Measurements from ENCODE around the gene ADGRD1.
"Not testable (repeated sequence)": the region's sequence is repeated elsewhere in the genome, so short reads cannot be mapped to it uniquely, and the experiment has no call there.

Gene ADGRD1

DNA sequence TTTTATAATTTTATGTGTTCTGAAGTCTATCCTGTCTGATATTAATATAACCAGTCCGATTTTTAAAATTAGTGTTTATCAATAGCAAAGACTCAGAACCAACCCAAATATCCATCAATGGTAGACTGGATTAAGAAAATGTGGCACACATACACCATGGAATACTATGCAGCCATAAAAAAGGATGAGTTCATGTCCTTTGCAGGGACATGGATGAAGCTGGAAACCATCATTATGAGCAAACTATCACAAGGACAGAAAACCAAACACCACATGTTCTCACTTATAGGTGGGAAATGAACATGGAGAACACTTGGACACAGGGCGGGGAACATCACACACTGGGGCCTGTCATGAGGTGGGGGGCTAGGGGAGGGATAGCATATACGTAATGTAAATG lies 16.2 kb upstream of the ADGRD1 start:
- not testable (repeated sequence) for DNase-seq (ENCODE audit: low read depth)

DNA sequence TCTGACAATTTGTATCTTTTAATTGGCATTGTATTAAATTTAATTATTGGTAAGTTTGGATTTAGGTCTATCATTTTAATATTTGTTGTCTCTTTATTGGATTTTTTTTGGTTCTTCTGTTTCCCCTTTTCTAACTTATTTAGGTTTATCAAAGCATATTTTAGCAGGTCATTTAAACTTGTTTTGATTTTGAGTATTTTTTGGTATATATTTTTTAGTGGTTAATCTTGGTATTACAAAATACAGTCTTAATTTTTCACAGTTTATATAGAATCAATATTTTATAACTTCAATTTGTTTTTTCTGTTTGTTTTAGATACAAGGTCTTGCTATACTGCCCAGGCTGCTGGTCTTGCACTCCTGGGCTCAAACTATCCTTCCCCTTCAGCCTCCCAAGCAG lies 15.5 kb upstream of the ADGRD1 start:
- no peak for DNase-seq (ENCODE audit: low read depth)

DNA sequence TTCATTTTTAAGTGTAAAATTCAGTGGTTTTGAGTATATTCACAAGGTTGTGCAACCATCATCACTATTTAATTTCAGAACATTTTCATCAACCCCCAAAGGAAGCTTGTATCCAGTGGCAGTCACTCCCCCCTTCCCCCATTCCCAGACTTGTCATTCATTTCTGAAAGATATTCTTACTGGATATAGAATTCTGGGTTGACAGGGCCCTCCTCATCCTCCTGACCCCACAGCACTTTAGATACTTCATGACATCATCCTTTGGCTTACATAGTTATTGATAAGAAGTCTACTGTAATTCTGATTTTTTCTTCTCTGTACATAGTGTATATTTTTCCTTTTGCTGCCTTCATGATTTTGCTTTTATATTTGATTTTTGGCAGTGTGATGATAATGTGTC lies 8.8 kb upstream of the ADGRD1 start:
- no peak for DNase-seq (ENCODE audit: low read depth)

DNA sequence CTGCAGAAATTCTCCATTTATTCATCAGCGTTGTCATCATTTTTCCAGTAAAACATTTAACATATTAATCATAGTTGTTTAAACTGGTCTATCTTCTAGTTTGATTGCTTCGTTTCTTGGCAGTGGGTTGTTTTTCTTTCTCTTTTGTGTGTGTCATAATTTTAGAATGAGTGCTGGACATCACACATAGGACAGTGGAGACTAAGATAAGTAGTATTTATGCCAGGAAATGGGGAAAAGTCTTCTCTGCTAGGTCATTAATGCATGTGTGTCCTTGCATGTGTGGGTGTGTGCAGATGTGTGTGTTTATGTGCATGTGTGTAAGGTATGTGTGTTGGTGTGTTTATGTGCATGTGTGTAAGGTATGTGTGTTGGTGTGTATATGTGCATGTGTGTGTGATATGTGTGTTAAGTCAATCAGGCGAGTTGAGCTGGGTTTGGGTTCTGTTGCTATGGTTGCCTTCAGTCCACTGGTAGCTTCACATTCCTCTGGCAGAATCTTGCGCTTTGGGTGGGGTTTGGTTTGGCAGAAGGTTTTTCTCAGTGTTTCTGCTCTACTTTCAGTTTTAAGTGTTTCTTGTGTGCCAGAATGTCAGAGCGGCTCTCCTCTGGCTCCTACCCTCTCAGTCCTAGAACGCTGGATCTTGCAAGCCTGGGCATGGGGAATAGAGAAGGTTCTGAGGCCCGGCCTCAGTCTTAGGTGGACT lies 7.8 kb upstream of the ADGRD1 start:
- DNase-seq (ENCODE audit: low read depth): no peak

DNA sequence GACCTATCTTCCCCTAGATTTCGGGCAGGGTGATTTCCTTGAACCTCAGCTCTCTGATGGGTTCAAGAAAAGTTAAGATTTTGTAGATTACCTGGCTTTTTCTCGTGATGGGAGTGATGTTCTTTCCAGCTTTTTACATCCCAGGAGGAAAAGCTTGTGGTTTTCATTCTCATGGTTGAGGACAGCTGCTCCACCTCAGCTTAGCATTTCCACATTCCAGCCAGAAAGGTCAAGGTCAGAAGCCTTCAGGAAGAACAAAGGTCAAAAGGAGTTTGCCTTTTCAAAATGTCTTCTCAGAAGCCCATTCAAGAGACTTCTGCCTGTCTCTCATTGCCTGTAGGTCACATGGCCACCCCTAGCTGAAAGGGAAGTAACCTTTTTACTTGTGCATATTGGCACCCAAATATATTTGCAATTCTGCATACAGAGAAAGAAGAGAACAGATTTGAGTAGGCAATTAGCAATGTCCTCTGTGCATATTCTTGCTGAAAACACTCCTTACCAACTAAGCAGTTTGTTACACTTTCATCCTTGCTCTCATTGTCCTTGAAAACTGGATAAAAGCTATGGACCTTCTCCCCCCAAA lies 6.6 kb upstream of the ADGRD1 start:
- DNase-seq (ENCODE audit: low read depth): no peak

DNA sequence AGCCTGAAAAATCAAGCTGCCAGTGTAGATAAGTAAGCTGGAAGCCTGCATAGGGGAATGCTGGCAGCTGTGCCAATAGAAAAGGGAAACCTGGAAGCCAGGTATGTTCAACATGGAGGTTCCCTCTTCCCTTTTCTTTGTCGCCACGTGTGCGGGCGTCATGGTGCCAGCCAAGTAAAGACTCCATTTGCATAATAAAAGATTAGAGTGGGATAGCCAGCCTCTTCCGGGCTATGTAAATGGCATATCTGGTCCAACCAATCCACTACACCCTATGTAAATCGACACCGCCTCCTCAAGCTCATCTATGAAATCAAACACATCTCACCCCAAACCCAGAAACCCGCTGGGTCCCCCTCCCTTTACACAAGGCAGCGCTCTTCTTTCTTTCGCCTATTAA lies 5.6 kb upstream of the ADGRD1 start:
- no peak for DNase-seq (ENCODE audit: low read depth)

DNA sequence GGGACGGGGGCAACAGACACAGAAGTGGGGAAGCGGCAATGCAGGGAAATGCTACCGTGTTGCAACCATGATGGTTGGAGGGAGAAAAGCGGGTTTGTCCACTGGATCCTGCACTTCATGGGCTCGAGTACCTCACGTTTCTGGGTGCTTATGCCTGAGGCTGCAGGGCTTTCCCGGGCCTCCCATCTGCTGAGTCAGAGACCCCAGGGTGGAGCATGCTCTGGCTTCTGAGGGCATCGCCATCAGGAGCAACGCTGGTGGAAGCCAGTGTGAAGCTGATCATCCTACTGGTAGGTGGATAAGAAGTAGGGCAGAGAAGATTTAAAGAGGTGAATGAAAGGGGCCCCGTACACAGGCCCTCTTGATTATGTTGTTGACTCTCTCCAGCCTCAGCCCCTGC lies 5.0 kb upstream of the ADGRD1 start:
- DNase-seq (ENCODE audit: low read depth): no peak

DNA sequence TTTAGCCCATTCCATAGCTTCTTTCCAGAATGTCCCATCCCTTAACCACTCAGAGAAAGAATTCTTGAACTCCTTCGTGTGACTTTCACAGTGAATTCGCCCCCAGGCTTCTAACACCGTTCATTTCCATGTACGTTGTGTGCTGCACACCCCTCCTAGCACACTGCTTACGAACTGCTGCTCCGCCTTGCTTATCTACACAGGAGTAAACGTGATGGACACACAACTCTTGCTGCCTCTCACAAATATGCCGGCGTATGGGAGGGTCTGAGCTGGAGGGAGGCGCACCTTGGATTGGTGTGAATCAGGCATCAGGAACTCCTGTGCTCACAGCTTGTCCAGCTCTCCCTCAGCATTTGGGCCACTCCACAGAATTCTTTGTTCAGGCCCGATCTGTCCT lies 3.9 kb upstream of the ADGRD1 start:
- DNase-seq (ENCODE audit: low read depth): no peak

DNA sequence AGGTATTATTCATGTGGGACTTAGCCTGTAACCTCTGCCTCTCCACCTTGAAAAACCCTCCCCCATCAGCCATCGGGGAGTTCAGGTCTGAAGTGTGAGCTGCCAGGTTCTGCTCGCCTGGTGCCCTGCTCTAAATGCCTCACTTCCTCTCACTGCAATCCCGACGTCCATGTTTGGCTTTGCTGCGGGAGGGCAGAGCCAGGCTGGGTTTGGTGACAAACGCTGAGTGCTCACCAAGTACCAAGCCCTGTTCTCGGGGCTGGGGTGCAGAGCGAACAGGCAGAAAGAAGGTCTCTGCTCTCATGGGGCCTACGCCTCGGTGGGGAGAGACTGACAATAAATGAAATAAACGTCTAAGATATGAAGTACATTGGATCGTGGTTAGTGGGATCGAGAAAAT lies 2.1 kb upstream of the ADGRD1 start:
- no peak for DNase-seq (ENCODE audit: low read depth)

DNA sequence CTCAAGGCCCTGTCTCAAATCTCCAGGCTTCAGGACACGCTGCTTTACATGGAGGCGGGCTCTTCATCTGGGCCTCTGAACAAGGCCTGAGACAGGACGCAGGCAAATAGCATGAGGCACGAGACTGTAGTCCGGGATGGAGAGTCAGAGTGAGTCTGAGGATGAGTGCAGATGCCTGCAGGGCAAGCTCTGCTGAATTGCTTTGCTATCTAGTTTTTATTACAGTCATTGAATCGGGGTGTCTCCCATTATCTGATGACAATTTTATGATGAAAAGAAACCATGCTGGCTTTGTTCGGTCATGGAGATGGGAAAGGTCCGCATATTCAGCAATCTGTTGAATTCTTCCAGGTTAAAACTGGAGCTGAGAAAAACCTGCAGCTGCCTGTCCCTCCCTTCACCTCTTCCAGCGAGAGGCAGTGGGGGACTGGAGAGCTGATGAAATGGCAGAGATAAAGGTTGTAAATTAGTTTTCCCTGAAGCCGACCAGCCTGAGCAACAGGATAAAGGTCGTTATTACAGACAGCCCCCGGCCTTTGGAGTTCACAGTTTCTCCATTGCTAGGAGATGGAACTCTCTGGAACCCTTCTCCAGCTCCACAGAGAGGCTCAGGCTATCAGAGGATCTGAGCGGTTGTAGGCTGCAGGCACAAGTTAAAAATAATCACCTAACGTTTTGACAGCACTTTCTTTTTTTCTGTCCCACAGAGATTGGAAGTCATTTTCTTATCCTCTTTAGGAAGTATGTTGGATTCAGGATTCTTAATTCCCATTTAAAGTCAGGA lies 1.3 kb upstream of the ADGRD1 start:
- DNase-seq (ENCODE audit: low read depth): no peak

DNA sequence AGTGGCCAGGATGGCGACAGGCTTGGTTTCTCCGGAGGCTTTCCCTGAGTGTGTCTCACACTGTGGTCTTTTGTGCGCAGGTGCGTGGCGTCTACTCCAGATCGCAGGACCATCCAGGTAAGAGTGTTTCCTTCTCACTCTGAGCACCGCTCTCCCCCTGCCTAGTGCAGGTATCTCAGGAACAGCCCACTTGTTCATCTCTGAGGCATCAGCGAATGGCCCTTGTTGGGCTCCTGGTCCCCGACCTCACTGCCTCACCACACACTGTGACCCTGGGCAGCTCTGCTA lies 781 bp downstream of the ADGRD1 start:
- DNase-seq (ENCODE audit: low read depth): no peak

DNA sequence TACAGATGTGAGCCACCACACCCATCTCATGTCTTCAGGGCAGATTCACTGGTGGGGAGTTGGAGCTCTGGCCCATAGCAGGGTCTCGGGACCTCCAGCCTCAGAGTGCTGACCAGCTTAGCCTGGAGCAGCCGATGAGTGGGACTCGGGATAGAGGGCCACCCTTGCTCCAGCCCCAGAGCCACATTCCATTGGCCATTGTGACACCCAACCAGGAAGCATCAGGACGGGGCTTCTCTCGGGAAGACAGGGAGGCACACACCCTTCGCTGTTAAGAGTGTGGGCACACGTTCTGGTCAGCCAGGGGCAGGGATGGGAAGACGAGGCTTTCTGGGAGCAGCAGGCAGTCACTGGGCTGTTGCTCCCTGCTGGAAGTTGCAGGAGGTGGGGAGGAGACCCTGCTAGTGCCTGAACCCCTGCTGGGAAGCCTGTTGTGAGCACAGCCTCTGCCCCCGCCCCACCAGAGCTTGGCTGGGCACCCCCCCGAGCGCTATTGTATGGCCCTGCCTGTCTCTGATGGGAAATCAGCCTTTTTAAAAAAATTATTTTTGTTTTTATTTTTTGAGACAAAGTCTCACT lies 1.6 kb downstream of the ADGRD1 start:
- no peak for DNase-seq (ENCODE audit: low read depth)

DNA sequence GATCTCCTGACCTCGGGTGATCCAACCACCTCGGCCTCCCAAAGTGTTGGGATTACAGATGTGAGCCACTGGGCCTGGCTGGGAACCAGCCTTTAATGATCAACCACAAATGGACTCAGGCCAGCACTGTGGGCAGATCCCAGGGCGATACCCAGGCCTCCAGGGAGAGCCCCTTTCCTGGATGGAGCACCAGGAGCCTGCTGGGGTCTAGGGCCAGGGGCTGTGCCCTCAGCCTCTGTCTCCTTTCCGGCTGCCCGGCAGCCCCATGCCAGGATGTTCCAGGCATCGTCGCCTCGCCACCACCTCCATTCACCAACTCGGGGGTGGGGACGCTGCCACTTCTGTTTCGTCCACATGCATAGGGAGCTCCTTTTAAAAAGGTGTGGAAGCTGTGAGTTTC lies 2.3 kb downstream of the ADGRD1 start:
- DNase-seq (ENCODE audit: low read depth): no peak

DNA sequence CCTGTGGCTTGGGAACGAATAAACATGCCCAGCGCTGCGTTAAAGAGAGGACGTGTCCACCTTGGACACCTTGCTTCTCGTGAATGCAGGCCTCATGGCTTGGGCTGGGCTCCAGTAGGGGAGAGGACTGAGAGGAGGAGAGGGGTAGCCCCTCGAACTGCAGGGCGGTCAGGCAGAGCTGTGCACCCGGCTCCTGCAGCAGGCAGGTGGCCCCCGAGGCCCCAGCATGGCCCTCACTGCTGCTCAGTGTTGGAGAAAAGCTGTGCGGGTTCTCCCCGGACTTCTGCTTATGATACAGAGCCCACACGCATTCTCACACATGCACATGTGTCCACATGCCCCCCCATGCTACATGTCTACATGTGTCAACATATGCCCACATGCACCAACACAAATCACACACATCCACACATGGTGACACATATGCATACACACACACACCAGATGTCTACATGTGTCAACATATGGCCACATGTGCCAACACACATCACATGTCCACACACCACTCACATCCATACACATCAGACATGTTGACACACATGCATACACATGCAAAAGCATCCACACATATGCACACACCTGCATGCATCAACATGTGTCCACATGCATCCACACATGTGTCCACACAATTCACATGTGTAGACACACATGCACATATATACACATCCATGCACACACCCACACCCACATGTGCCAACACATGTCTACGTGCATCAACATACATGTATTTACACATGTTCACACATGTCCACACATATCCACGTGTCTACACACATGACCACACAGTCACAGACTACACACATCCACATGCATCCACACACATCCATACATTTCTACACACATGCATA lies 3.0 kb downstream of the ADGRD1 start:
- no peak for DNase-seq (ENCODE audit: low read depth)

DNA sequence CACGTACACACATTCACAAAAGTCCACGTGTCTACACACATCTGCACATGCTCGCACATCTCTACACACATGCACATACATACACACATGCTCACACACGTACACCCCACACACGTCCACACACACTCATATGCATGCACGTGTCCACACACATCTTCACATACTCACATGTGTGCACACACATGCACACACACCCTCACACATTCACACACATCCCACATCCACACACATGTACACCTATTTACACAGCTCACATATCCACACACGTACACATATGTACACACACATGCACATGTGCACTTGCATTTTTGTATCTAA lies 3.6 kb downstream of the ADGRD1 start:
- DNase-seq (ENCODE audit: low read depth): no peak

DNA sequence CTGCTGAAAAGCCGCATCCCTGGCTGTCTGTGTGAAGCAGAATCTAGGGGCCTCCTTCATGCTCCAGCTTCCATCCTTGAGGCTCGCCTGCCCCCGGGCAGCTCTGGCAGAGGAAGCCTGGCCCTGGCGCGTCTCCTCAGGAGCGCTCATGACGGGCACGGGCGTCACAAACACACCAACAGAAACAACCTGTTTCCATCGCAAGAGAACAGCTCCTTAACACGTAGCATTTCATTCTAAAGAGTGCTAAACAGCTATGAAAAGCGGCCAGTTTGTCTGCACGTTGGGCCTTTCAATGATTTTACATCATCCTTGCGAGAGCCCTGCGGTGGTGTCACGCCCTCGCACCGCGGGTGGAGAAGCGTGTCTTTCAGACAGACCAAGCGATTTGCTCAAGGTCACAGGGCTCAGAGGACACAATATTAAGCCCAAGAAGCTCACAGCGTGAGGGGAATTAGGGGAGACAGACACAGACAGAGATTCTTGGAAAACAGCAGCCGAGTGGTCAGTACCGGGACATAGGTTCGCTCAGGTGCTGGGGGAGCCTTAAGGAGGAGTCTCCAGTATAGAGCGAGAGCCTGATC lies 4.9 kb downstream of the ADGRD1 start:
- no peak for DNase-seq (ENCODE audit: low read depth)

DNA sequence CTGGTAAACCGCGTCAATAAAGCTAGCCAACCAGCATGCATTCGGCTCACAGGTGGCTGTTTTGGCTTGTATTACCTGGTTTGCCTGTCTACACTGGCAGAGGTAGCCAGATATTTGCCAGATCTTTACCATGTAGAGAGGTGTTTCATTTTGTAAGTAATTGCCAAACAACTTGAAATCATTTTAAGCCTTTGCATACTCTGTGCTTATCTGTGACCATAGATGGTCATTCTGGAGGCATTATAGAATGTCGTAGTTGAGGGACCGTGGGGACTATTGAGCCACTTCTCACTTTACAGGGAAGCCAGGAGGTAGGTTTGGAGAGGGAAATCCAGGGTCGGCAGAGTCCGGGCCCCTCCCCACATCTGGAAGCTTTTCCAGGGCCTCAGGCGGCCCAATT lies 5.9 kb downstream of the ADGRD1 start:
- DNase-seq (ENCODE audit: low read depth): no peak

DNA sequence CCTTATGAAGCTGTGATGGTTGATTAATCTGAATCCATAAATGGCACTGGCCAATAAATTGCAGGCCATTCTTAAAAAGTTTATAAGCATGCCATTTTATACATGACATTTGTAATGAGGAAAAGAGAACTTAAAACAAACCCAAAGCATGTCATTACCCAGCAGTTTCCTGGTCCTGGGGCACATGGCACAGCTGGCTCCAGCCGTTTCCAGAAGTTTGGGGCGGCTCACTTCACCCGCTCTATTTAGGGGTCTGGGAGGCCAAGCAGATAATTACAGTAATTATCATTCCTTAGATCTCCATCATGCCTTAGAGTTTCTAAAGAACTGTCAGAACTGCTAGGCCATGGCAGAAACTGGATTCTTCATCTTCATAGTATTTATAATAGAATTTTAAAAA lies 6.4 kb downstream of the ADGRD1 start:
- no peak for DNase-seq (ENCODE audit: low read depth)

DNA sequence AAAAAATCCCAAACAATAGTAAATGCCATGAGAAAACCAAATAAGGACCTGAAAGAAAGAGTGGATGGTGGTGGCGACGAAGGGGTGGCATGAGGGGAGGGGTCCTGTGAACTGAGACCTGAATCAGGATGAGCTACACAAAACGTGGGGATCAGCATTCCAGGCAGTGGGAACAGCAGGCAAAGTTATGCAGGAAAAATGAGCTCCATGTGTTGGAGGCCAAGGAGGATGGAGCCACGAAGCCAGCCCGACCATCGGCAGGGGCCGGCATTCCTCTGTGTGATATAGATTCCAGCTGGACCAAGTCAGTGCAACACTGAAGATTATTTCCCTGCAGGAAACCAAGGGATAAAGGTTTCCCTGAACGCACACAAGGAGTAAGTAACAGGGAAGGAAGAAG lies 7.1 kb downstream of the ADGRD1 start:
- DNase-seq (ENCODE audit: low read depth): no peak

DNA sequence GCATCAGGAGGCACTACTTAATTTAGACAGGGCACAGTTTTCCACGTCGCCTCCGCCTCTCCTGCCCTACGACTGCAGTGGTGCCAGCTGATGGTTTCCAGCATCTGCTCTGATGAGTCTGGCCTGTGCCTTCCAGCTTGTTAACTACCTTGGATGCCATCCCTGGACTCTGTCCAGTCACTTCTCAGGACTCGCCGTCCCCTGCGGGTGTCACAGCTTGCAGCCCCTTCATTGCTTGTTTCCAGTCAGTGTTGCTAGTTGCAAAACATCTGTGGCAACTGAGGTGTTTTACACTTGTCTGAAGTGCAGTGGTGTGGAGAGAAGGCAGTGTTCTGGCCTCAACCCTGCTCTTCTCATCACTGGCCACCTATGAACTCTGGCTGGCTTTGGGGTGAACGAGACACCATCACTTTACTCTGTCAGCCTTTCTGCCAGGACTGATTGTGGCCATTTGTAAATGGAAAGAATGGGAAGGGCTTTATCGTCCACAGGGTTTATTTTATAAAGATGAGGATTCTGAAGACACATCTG lies 8.3 kb downstream of the ADGRD1 start:
- DNase-seq (ENCODE audit: low read depth): no peak

DNA sequence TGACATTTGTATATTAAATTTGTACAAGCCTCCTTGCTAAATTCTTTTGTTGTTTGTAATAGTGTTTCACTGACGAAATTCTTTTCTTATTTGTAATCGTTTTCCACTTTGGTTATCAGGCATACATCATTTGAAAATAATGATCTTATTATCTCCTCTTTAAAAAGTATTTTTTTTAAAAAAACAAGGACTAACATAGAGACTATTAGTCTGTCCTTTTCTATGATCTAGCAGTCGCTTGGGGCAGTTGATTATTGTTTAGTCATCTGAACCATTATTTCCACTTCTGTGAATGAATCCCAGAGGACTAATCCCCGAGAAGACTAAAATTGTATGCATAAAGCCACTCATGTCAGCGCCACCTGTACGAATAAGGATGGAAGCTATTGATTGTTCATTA lies 11.5 kb downstream of the ADGRD1 start:
- no peak for DNase-seq (ENCODE audit: low read depth)

DNA sequence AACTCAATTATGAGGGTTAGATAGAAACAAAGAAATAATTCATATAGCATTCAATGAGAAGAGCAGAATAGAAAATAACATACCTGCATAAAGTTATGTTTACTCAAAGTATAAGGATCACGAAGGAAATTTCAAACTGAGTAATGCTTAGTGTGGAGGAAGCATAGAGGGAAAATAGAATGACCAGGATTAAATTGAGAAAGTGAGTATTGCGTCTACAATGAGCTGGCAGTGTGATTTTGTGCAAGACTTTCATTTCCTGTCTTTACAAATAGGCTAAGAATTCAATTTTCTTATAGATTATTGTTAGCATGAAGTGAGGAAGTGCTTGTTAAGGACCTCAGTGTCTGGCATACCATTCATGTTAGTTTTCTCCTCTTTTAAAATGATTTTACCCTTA lies 12.0 kb downstream of the ADGRD1 start:
- no peak for DNase-seq (ENCODE audit: low read depth)

Data from stimulated activated CD8-positive, alpha-beta memory T cell treated with anti-CD3 and anti-CD28 coated beads, Interleukin-12 subunit alpha, Interleukin-12 subunit beta, amount 100 ng/mL, for 1 hour (primary cell).